ENCODE results near the gene EIPR1.

DNA sequence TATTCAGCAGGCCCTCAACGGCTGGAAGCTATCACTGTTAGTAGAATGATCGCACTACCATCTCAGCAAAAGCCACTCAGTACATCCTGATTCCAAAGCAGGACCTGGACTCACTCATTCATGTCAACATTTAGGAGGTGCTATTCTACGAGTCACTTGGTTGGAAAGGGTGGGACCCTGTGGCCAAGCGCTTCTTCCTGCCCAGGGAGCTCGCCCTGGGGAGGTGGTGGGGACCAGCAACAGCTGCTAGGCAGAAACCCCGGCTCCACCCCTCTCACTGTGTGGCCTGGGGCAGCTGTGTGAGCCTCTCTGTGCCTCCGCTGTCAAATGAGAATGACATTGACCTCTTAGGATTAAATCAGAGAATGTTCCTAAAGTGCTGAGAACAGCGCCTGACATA, 231.4 kb downstream of the EIPR1 start:
- TF ChIP-seq, protein P1, sequence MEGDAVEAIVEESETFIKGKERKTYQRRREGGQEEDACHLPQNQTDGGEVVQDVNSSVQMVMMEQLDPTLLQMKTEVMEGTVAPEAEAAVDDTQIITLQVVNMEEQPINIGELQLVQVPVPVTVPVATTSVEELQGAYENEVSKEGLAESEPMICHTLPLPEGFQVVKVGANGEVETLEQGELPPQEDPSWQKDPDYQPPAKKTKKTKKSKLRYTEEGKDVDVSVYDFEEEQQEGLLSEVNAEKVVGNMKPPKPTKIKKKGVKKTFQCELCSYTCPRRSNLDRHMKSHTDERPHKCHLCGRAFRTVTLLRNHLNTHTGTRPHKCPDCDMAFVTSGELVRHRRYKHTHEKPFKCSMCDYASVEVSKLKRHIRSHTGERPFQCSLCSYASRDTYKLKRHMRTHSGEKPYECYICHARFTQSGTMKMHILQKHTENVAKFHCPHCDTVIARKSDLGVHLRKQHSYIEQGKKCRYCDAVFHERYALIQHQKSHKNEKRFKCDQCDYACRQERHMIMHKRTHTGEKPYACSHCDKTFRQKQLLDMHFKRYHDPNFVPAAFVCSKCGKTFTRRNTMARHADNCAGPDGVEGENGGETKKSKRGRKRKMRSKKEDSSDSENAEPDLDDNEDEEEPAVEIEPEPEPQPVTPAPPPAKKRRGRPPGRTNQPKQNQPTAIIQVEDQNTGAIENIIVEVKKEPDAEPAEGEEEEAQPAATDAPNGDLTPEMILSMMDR (IDR thresholded peaks at IDR 0.05) = no peak
- TF ChIP-seq POLR2A (IDR thresholded peaks at IDR 0.05) = no peak
- TF ChIP-seq EP300 (IDR thresholded peaks at IDR 0.05) = no peak

Data from ovary (tissue), 3 donors.